Activated B cell treated with CpG ODN at 0.5 μM for 24 hours (primary cell): ENCODE data around the gene ARID5A. TPM values are rescaled to one million over a fixed set of nuclear protein-coding genes. Genes with fewer than 3 reads are reported as not detected.

ENCODE experiments used
- ATAC-seq: fragments of 200-7000 bp; cut with Tn5 transposase; one replicate; pipeline ENCODE4 v1.10.0; 2021; ENCODE audit warnings: low read depth, mild to moderate bottlenecking, moderate library complexity
- CTCF ChIA-PET: fragments of 350-600 bp; sonication (Branson Sonifier 250); formaldehyde crosslinking; loops from one replicate; lab custom pipeline; 2021; ENCODE audit warnings: antibody characterized with exemption; lab: Charles Lee
- POLR2A ChIA-PET: fragments of 350-600 bp; sonication (Branson Sonifier 250); formaldehyde crosslinking; loops from one replicate; lab custom pipeline; 2021; ENCODE audit warnings: antibody characterized with exemption; lab: Charles Lee
- DNase-seq: peaks from one replicate; pipeline ENCODE4 v3.0.0; 2022
- H3K27ac Mint-ChIP-seq: one replicate; pipeline ENCODE4 v1.8.0; 2020; ENCODE audit warnings: mixed read lengths
- H3K27me3 Mint-ChIP-seq: one replicate; pipeline ENCODE4 v1.8.0; 2021; ENCODE audit warnings: mixed read lengths
- H3K36me3 Mint-ChIP-seq: one replicate; pipeline ENCODE4 v1.8.0; 2021; ENCODE audit warnings: low read depth, mixed read lengths
- H3K4me1 Mint-ChIP-seq: one replicate; pipeline ENCODE4 v1.8.0; 2021; ENCODE audit warnings: mixed read lengths
- H3K4me3 Mint-ChIP-seq: one replicate; pipeline ENCODE4 v1.8.0; 2020; ENCODE audit warnings: mild to moderate bottlenecking, mixed read lengths
- H3K9me3 Mint-ChIP-seq: one replicate; pipeline ENCODE4 v1.8.0; 2020; ENCODE audit warnings: mixed read lengths
- CTCF ChIP-seq: fragments of 200-600 bp; IDR thresholded peaks from one replicate; pipeline ENCODE4 v1.8.0; 2022; ENCODE audit warnings: antibody characterized with exemption, mild to moderate bottlenecking
- intact Hi-C: fragments of 100-400 bp; cut with micrococcal nuclease; formaldehyde crosslinking; loops from one replicate; pipeline ENCODE4 v1.15.1; 2024
- total RNA-seq: library from RNA; stranded (reverse); gene quantifications from 2 replicates; pipeline ENCODE4 v1.2.3, GENCODE V29; 2022

Gene ARID5A
- total RNA-seq, 1 donor from 2014 or later, result 83.5 TPM

DNA sequence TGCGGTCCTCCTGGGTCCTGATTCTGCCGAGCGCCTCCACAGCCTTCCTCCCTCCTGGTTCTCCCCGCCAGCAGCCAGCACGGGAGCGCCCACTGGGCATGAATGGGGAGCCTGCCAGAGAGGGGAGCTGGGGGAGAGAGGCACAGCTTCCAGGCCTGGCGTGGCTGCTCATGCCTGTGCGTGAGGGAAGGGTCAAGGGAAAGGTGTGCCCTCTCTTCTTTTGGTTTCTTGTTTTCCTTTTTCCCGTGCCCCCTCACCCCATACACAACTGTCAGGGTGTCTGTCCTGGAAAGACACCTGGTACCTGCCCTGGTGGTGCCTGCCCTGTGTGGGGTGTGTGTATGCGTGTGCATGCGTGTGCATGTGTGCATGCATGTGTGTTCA lies 26.7 kb upstream of the ARID5A start:
- Mint-ChIP-seq H3K9me3 (no peaks in the 10 kb centered on the region), H3K4me1 (peaks cover 25% of the 10 kb centered on the region), H3K27ac (no peak overlapping the region), H3K36me3 (no peaks in the 10 kb centered on the region), H3K4me3 (peak overlapping the region; percentile 47), H3K27me3 (peaks cover 7% of the 10 kb centered on the region)
- no peak for DNase-seq
- intact Hi-C loops, result loop anchor here (1.0 to 10.0 kb wide), 7 partner anchors 17 to 517 kb away; partner anchors contain the start of genes ARID5A and CIAO1
- ChIA-PET CTCF (interaction anchor here (1.2 to 5.8 kb wide), 9 partner anchors 11 to 488 kb away, joined by 3 to 78 read pairs (median 8); partner anchors contain the start of gene ASTL), POLR2A (interaction anchor here (0.8 to 2.2 kb wide), 4 partner anchors 18 to 204 kb away, joined by 3 to 6 read pairs (median 4); no protein-coding TSS in a partner anchor)
- TF ChIP-seq CTCF, result no peak
- ATAC-seq, result no peak

DNA sequence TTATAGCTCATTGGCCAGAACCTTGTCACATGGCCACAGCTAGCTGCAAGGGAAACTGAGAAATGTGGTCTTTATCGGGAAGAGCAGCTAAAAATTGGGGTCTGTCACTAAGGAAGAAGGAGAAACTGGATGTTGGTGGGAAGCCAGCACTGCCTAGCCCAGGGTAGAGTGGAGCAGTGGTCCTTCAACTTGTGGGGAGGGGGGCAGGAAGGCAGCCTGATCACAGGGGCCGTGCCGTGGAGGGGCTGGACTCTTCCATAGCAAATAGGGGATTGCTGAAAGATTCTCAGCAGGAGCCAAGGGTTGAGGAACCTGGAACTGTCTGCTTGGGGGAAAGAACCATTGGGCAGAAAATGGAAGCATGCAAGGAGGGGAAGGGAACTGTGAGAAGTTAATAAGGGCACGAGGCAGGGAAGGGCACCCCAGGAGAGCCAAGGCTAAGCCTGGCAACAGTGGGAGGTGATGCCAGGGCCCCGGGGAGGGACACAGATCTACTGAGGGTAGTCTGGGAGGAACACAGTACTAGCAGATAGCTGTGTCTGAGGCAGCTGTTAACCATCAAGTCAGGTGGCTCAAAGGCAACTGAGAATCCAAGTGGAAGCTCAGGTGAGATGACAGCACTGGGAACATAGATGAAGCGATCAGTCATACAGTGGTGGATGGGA lies 25.5 kb upstream of the ARID5A start:
- H3K27ac Mint-ChIP-seq, result no peak overlapping the region
- CTCF ChIA-PET, result interaction anchor here (0.8 to 5.8 kb wide), 9 partner anchors 9 to 518 kb away, joined by 3 to 78 read pairs (median 4); no protein-coding TSS in a partner anchor
- POLR2A ChIA-PET, result no interaction called here
- H3K4me3 Mint-ChIP-seq, result no peak overlapping the region
- no peak for DNase-seq
- no peak for ATAC-seq
- intact Hi-C loops, result no loop called here
- no peak for TF ChIP-seq CTCF
- H3K27me3 Mint-ChIP-seq, result peaks cover 7% of the 10 kb centered on the region
- no peaks in the 10 kb centered on the region for H3K36me3 Mint-ChIP-seq
- H3K4me1 Mint-ChIP-seq, result peaks cover 20% of the 10 kb centered on the region
- no peaks in the 10 kb centered on the region for H3K9me3 Mint-ChIP-seq

GRCh38 chr2:96511851-96512250 lies 24.7 kb upstream of the ARID5A start:
- peaks cover under 1% of the 10 kb centered on the region for H3K9me3 Mint-ChIP-seq
- H3K27me3 Mint-ChIP-seq, result peaks cover 7% of the 10 kb centered on the region
- POLR2A ChIA-PET, result no interaction called here
- intact Hi-C loops, result no loop called here
- CTCF ChIA-PET, result interaction anchor here (1.0 to 5.8 kb wide), 4 partner anchors 16 to 105 kb away, joined by 3 to 78 read pairs (median 14); no protein-coding TSS in a partner anchor
- H3K4me3 Mint-ChIP-seq, result no peak overlapping the region
- no peaks in the 10 kb centered on the region for H3K36me3 Mint-ChIP-seq
- peaks cover 20% of the 10 kb centered on the region for H3K4me1 Mint-ChIP-seq
- no peak overlapping the region for H3K27ac Mint-ChIP-seq
- DNase-seq (no peak), ATAC-seq (no peak)
- no peak for TF ChIP-seq CTCF

GRCh38 chr2:96512341-96512740 lies 24.2 kb upstream of the ARID5A start:
- ChIA-PET CTCF (interaction anchor here (1.2 to 5.8 kb wide), 4 partner anchors 15 to 105 kb away, joined by 3 to 78 read pairs (median 4); no protein-coding TSS in a partner anchor), POLR2A (interaction anchor here (0.6 to 0.8 kb wide), 2 partner anchors 42 to 288 kb away, joined by 3 read pairs; no protein-coding TSS in a partner anchor)
- peaks cover 7% of the 10 kb centered on the region for H3K27me3 Mint-ChIP-seq
- peaks cover 6% of the 10 kb centered on the region for H3K9me3 Mint-ChIP-seq
- DNase-seq (no peak), ATAC-seq (no peak)
- H3K4me1 Mint-ChIP-seq, result peaks cover 20% of the 10 kb centered on the region
- no peak overlapping the region for H3K27ac Mint-ChIP-seq
- intact Hi-C loops, result no loop called here
- TF ChIP-seq CTCF, result no peak
- H3K36me3 Mint-ChIP-seq, result no peaks in the 10 kb centered on the region
- H3K4me3 Mint-ChIP-seq, result no peak overlapping the region

- intact Hi-C loops, result no loop called here
- Mint-ChIP-seq H3K36me3 (no peaks in the 10 kb centered on the region), H3K4me1 (peaks cover 4% of the 10 kb centered on the region), H3K4me3 (no peak overlapping the region), H3K27ac (no peak overlapping the region), H3K9me3 (peaks cover 7% of the 10 kb centered on the region), H3K27me3 (no peaks in the 10 kb centered on the region)
- ChIA-PET POLR2A (no interaction called here), CTCF (no interaction called here)
- TF ChIP-seq CTCF, result no peak
- DNase-seq, result no peak
- no peak for ATAC-seq
Measured at GRCh38 chr2:96514521-96514920, 22.0 kb upstream of the ARID5A start.
